ENCODE data around the gene CCDC40.

GRCh38 chr17:79995696-79996095 lies 40.7 kb upstream of the CCDC40 start:
- TF ChIP-seq, protein P1, sequence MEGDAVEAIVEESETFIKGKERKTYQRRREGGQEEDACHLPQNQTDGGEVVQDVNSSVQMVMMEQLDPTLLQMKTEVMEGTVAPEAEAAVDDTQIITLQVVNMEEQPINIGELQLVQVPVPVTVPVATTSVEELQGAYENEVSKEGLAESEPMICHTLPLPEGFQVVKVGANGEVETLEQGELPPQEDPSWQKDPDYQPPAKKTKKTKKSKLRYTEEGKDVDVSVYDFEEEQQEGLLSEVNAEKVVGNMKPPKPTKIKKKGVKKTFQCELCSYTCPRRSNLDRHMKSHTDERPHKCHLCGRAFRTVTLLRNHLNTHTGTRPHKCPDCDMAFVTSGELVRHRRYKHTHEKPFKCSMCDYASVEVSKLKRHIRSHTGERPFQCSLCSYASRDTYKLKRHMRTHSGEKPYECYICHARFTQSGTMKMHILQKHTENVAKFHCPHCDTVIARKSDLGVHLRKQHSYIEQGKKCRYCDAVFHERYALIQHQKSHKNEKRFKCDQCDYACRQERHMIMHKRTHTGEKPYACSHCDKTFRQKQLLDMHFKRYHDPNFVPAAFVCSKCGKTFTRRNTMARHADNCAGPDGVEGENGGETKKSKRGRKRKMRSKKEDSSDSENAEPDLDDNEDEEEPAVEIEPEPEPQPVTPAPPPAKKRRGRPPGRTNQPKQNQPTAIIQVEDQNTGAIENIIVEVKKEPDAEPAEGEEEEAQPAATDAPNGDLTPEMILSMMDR (conservative IDR thresholded peaks at IDR 0.05 in 1 of 2, IDR thresholded peaks at IDR 0.05 in 1 of 2; ENCODE audit: low read depth in 1 of 2, low read length in 2 of 2), result no peak
- TF ChIP-seq EZH2 (IDR thresholded peaks at IDR 0.05; ENCODE audit: low read length, missing control alignments), result no peak

Measured in fibroblast of lung (primary cell).